Measurements from ENCODE around the gene COL28A1.

GRCh38 chr7:7452652-7453051, 83.0 kb downstream of the COL28A1 start:
- TF ChIP-seq ZNF350 (tag by site-specific recombination; IDR thresholded peaks at IDR 0.05) (no peak), YY1 (tag by site-specific recombination; IDR thresholded peaks at IDR 0.05) (no peak), ZNF274 (IDR thresholded peaks at IDR 0.05; ENCODE audit: low read length) (no peak), ZNF274 (tag by site-specific recombination; IDR thresholded peaks at IDR 0.05; ENCODE audit: borderline replicate concordance) (no peak), RBAK (tag by site-specific recombination; IDR thresholded peaks at IDR 0.05) (no peak), ZNF223 (tag by site-specific recombination; IDR thresholded peaks at IDR 0.05) (no peak), CTCF (tag by site-specific recombination; IDR thresholded peaks at IDR 0.05) (no peak), TSHZ1 (tag by site-specific recombination; IDR thresholded peaks at IDR 0.05; ENCODE audit: borderline replicate concordance) (no peak), TRIM28 (IDR thresholded peaks at IDR 0.05; ENCODE audit: borderline replicate concordance, low read length) (no peak), ZNF580 (tag by site-specific recombination; IDR thresholded peaks at IDR 0.05) (no peak), REST (tag by site-specific recombination; IDR thresholded peaks at IDR 0.05) (no peak), KLF10 (tag by site-specific recombination; IDR thresholded peaks at IDR 0.05) (no peak)
- TF ChIP-seq, protein P1, sequence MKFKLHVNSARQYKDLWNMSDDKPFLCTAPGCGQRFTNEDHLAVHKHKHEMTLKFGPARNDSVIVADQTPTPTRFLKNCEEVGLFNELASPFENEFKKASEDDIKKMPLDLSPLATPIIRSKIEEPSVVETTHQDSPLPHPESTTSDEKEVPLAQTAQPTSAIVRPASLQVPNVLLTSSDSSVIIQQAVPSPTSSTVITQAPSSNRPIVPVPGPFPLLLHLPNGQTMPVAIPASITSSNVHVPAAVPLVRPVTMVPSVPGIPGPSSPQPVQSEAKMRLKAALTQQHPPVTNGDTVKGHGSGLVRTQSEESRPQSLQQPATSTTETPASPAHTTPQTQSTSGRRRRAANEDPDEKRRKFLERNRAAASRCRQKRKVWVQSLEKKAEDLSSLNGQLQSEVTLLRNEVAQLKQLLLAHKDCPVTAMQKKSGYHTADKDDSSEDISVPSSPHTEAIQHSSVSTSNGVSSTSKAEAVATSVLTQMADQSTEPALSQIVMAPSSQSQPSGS (tag by site-specific recombination; IDR thresholded peaks at IDR 0.05; ENCODE audit: low read depth), result no peak
